GM12892 (cell line): ENCODE measurements around the gene CLDN11.

Experiments
- POLR2A ChIP-seq: IDR thresholded peaks from 2 replicates; pipeline ENCODE4 v1.6.1; 2011; ENCODE audit warnings: low read depth, low read length, control low read depth
- TAF1 ChIP-seq: IDR thresholded peaks from 2 replicates; pipeline ENCODE4 v1.6.1; 2011; ENCODE audit warnings: low read depth, mild to moderate bottlenecking, control low read depth, low read length, borderline replicate concordance

- no peak for TF ChIP-seq POLR2A
- TF ChIP-seq TAF1 = no peak
Observed at GRCh38 chr3:170419557-170420087, 954 bp downstream of the CLDN11 start.
